Endothelial cell of umbilical vein (primary cell): ENCODE data around the gene MEGF10. TPM values are rescaled to one million over a fixed set of nuclear protein-coding genes. Genes with fewer than 3 reads are reported as not detected.

Experiments
- BruUV-seq: library from RNA; stranded (reverse); fragments of 400-500 nt; replicated peaks from 2 replicates; lab custom pipeline; 2021; lab: Mats Ljungman, UMichigan
- CTCF ChIA-PET: fragments of 300-600, 350-600 bp; sonication (Branson Sonifier 250); formaldehyde crosslinking; loops from one replicate; lab custom pipeline; 2021; ENCODE audit warnings: antibody characterized with exemption, inconsistent platforms; lab: Charles Lee
- POLR2A ChIA-PET: fragments of 300-600, 350-600 bp; sonication (Branson Sonifier 250); formaldehyde crosslinking; loops from one replicate; lab custom pipeline; 2021; ENCODE audit warnings: antibody characterized with exemption, inconsistent platforms; lab: Charles Lee
- DNase-seq: peaks from one replicate; pipeline ENCODE4 v3.0.0-alpha.2; 2011; ENCODE audit warnings: low read depth, low spot score
- FAIRE-seq: peaks from 2 replicates; lab custom pipeline; 2011; peaks lifted over from hg19 to GRCh38; lab: Jason Lieb, UNC
- H2AFZ ChIP-seq: 2 replicates; pipeline ENCODE4 v1.6.0; 2012; ENCODE audit warnings: low read depth, low read length, control low read depth, inconsistent platforms
- H3K27ac ChIP-seq: 2 replicates; pipeline ENCODE4 v1.5.1; 2011; ENCODE audit warnings: low read depth, mild to moderate bottlenecking, control low read depth, low read length, moderate library complexity; ENCODE audit not compliant: insufficient read depth
- H3K27me3 ChIP-seq, 2 experiments: 2 replicates each; pipeline versions ENCODE4 v1.6.0 to v1.6.1; 2011; ENCODE audit warnings: low read length in 2 of 2, mixed read lengths in 1 of 2; ENCODE audit not compliant: control insufficient read depth in 2 of 2, insufficient read depth in 2 of 2
- H3K36me3 ChIP-seq, 2 experiments: 2 replicates in 1 of 2; 3 replicates in 1 of 2; pipeline ENCODE4 v1.5.1; 2011; ENCODE audit warnings: low read length in 2 of 2, mild to moderate bottlenecking in 1 of 2, moderate library complexity in 1 of 2; ENCODE audit not compliant: control insufficient read depth in 2 of 2, insufficient read depth in 2 of 2; ENCODE audit errors: extremely low read depth in 1 of 2
- H3K4me1 ChIP-seq: 3 replicates; pipeline ENCODE4 v1.5.1; 2011; ENCODE audit warnings: mild to moderate bottlenecking, low read length; ENCODE audit not compliant: control insufficient read depth, insufficient read depth; ENCODE audit errors: extremely low read depth
- H3K4me2 ChIP-seq: 2 replicates; pipeline ENCODE4 v1.6.1; 2011; ENCODE audit warnings: low read length, control low read depth, mixed read lengths; ENCODE audit not compliant: insufficient read depth
- H3K4me3 ChIP-seq, 3 experiments: fragments of 200-600 bp in 1 of 3; sonication (generic), shearing (Covaris generic) in 1 of 3; replicated peaks in 1 of 3; 2 replicates each; pipeline ENCODE4 v1.5.1; 2011 to 2016; ENCODE audit warnings: control low read depth in 3 of 3, low read length in 3 of 3, mild to moderate bottlenecking in 2 of 3, inconsistent platforms in 1 of 3, low read depth in 1 of 3, moderate library complexity in 1 of 3; ENCODE audit not compliant: insufficient read depth in 1 of 3
- H3K79me2 ChIP-seq: 2 replicates; pipeline ENCODE4 v1.6.0; 2012; ENCODE audit warnings: low read length, inconsistent platforms; ENCODE audit not compliant: control insufficient read depth, insufficient read depth
- H3K9ac ChIP-seq: replicated peaks from 2 replicates; pipeline ENCODE3; 2011; ENCODE audit warnings: low read length, control low read depth; ENCODE audit not compliant: insufficient read depth; ENCODE audit errors: extremely low read depth
- H3K9me1 ChIP-seq: replicated peaks from 3 replicates; pipeline ENCODE4 v1.6.0; 2011; ENCODE audit warnings: mild to moderate bottlenecking, low read length; ENCODE audit not compliant: control insufficient read depth, insufficient read depth; ENCODE audit errors: extremely low read depth
- H3K9me3 ChIP-seq: replicated peaks from 2 replicates; pipeline ENCODE4 v1.5.1; 2012; ENCODE audit warnings: low read length, inconsistent platforms; ENCODE audit not compliant: control insufficient read depth, insufficient read depth
- H4K20me1 ChIP-seq: replicated peaks from 2 replicates; pipeline ENCODE3; 2011; ENCODE audit warnings: mild to moderate bottlenecking, low read length; ENCODE audit not compliant: control insufficient read depth, insufficient read depth; ENCODE audit errors: extremely low read depth
- EZH2 ChIP-seq: IDR thresholded peaks from 2 replicates; pipeline ENCODE4 v1.6.1; 2012; ENCODE audit warnings: borderline replicate concordance, low read depth, mild to moderate bottlenecking, moderate library complexity, low read length, inconsistent platforms; ENCODE audit not compliant: severe bottlenecking
- FOS ChIP-seq: IDR thresholded peaks from 2 replicates; pipeline ENCODE4 v1.6.1; 2011; ENCODE audit warnings: mild to moderate bottlenecking, low read length, moderate library complexity, borderline replicate concordance; ENCODE audit not compliant: insufficient read depth
- GATA2 ChIP-seq: IDR thresholded peaks from 2 replicates; pipeline ENCODE4 v1.7.0; 2011; ENCODE audit warnings: low read depth, mild to moderate bottlenecking, moderate library complexity, mixed read lengths, low read length; ENCODE audit not compliant: insufficient read length, insufficient read depth
- JUN ChIP-seq: IDR thresholded peaks from 2 replicates; pipeline ENCODE4 v1.6.1; 2011; ENCODE audit warnings: borderline replicate concordance, low read depth; ENCODE audit not compliant: insufficient read length, insufficient read depth
- MYC ChIP-seq: IDR thresholded peaks from one replicate; pipeline ENCODE4 v1.6.1; 2011; ENCODE audit warnings: mild to moderate bottlenecking, low read depth, low read length
- POLR2A ChIP-seq: IDR thresholded peaks from 2 replicates; pipeline ENCODE4 v1.6.1; 2012; ENCODE audit warnings: low read depth, mild to moderate bottlenecking, control low read depth, low read length
- dilution Hi-C: fragments of 300-500 bp; cut with MboI; formaldehyde crosslinking; loops from one replicate; pipeline ENCODE4 v1.15.0; 2019; ENCODE audit warnings: low sequenced_read_pairs; ENCODE audit not compliant: extremely low pct_ligation_motif_present
- intact Hi-C: fragments of 100-400 bp; cut with micrococcal nuclease; formaldehyde crosslinking; loops from one replicate; pipeline ENCODE4 v1.10.0; 2022
- polyA plus RNA-seq, 4 experiments: library from polyadenylated mRNA; depleted of rRNA in 3 of 4; stranded (reverse) in 3 of 4; unstranded in 1 of 4; fragments of >200 nt; gene quantifications; 2 replicates each; pipeline versions ENCODE4 v1.2.1 to v1.2.3, GENCODE V29; 2011 to 2012; ENCODE audit warnings: missing spikeins in 1 of 4
- total RNA-seq: library from RNA; stranded (reverse); gene quantifications from 2 replicates; pipeline ENCODE4 v1.2.3, GENCODE V29; 2021
- TF ChIP-seq, protein P1 (sequence below), 2 donors: IDR thresholded peaks; 1 replicate in 1 of 2; 2 replicates in 1 of 2; pipeline ENCODE4 v1.5.1; 2011; ENCODE audit warnings: low read length in 2 of 2, mild to moderate bottlenecking in 2 of 2, moderate library complexity in 2 of 2, control low read depth in 1 of 2, inconsistent platforms in 1 of 2, low read depth in 1 of 2; ENCODE audit not compliant: insufficient read depth in 1 of 2; ENCODE audit errors: extremely low read depth in 1 of 2
- TF ChIP-seq, protein P2 (sequence below): IDR thresholded peaks from 2 replicates; pipeline ENCODE4 v1.6.1; 2011; ENCODE audit not compliant: insufficient read depth, insufficient read length

The MEGF10 gene
- total and polyA plus RNA-seq, 2 donors (not counting 3 experiments of a cell fraction or from before 2014, with no cell fraction given) = 0.30 to 1.00 TPM

DNA sequence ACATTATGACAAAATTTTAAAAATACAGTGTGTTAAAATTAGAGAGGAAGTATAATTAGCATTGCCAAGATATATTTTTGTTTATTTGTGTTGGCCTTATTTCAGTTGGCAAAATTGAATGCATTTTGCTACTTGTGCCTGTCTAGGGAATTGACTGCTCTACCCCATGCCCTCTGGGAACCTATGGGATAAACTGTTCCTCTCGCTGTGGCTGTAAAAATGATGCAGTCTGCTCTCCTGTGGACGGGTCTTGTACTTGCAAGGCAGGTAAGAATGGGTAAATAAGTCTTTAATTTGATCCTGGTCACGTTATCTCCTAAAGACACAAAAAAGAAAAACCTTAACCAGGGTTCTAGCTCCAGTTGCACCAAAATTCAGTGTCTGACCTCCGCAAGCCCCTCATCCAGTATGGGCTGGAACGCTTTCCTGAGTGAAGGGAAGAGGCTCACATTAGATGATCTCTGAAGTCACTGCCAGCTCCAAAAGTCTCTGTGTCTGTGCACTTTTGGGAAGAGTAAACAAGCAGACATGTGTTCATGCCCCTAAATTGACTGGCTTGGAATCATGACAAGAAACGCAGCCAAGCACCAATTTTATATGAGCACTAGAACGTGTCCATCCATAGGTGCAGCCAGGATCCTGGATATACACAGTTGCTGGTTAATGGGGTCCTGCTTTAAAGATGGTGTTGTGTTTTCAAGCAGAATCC lies 128.5 kb downstream of the MEGF10 start:
- dilution Hi-C loops (no loop called here), intact Hi-C loops (no loop called here)
- Histone ChIP-seq H3K9me1 (no peaks in the 10 kb centered on the region), H3K4me2 (no peak overlapping the region), H4K20me1 (no peaks in the 10 kb centered on the region), H3K27ac (no peak overlapping the region), H3K4me3 (no peak overlapping the region), H2AFZ (no peak overlapping the region), H3K9ac (no peak overlapping the region), H3K27me3 (no peaks in the 10 kb centered on the region), H3K4me1 (no peaks in the 10 kb centered on the region), H3K79me2 (no peaks in the 10 kb centered on the region), H3K9me3 (no peaks in the 10 kb centered on the region), H3K36me3 (no peaks in the 10 kb centered on the region)
- FAIRE-seq (no peak), DNase-seq (no peak)
- no TSS peak for BruUV-seq
- ChIA-PET POLR2A (no interaction called here), CTCF (no interaction called here)
- TF ChIP-seq JUN (no peak), EZH2 (no peak), POLR2A (no peak), GATA2 (no peak), FOS (no peak), MYC (no peak)
- TF ChIP-seq, protein P1, sequence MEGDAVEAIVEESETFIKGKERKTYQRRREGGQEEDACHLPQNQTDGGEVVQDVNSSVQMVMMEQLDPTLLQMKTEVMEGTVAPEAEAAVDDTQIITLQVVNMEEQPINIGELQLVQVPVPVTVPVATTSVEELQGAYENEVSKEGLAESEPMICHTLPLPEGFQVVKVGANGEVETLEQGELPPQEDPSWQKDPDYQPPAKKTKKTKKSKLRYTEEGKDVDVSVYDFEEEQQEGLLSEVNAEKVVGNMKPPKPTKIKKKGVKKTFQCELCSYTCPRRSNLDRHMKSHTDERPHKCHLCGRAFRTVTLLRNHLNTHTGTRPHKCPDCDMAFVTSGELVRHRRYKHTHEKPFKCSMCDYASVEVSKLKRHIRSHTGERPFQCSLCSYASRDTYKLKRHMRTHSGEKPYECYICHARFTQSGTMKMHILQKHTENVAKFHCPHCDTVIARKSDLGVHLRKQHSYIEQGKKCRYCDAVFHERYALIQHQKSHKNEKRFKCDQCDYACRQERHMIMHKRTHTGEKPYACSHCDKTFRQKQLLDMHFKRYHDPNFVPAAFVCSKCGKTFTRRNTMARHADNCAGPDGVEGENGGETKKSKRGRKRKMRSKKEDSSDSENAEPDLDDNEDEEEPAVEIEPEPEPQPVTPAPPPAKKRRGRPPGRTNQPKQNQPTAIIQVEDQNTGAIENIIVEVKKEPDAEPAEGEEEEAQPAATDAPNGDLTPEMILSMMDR (IDR thresholded peaks at IDR 0.05; ENCODE audit: extremely low read depth in 1 of 2, insufficient read depth in 1 of 2, low read depth in 1 of 2, low read length in 2 of 2) = no peak
- TF ChIP-seq, protein P2, sequence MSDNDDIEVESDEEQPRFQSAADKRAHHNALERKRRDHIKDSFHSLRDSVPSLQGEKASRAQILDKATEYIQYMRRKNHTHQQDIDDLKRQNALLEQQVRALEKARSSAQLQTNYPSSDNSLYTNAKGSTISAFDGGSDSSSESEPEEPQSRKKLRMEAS = no peak
